ENCODE results near the gene ADARB2. TPM values are rescaled to one million over a fixed set of nuclear protein-coding genes. Genes with fewer than 3 reads are reported as not detected.
A peak's percentile ranks its signal among the peaks of the same experiment; 100 is the strongest.

ADARB2 gene
- total and polyA plus RNA-seq, 10 of the 15 experiments (the other 5 are each of a cell fraction or from before 2014, with no cell fraction given), result 0.02 to 4.1 (median 0.76) TPM

DNA sequence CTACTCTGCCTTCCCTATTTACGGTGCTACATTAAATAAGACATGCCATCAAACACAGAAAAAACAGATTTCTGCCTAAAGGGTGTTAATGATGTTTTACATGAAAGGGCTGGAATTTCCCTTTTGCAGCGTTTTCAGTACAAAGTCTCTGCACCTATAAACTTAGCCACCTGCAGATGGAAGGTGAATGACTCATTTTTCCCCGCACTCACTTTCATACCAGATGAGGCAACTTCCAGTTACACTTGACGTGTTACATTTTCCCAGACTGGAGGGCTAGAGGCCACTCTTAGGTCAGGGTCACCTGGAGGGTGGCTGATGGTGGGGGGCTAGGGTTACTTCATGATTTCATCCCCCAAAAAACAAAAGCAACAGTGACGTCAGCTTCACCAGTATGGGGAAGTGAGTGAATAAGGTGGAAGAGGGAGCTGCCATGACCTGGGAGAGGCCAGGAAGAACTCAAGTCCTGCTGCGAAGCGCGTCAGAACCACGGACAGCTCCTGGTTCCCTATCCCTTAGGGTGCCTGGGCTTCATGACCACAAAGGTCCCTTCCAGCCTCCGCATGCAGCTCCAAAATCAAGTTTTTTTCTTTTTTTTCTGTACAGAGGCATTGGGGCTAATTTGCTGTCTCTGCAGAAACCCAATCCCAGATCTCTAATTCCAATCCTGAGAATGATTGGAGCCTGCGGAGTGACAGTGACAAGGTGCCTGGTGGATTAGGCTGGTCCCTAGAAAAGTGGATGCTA lies 94.0 kb downstream of the ADARB2 start (continued):
- TF ChIP-seq, protein P1, sequence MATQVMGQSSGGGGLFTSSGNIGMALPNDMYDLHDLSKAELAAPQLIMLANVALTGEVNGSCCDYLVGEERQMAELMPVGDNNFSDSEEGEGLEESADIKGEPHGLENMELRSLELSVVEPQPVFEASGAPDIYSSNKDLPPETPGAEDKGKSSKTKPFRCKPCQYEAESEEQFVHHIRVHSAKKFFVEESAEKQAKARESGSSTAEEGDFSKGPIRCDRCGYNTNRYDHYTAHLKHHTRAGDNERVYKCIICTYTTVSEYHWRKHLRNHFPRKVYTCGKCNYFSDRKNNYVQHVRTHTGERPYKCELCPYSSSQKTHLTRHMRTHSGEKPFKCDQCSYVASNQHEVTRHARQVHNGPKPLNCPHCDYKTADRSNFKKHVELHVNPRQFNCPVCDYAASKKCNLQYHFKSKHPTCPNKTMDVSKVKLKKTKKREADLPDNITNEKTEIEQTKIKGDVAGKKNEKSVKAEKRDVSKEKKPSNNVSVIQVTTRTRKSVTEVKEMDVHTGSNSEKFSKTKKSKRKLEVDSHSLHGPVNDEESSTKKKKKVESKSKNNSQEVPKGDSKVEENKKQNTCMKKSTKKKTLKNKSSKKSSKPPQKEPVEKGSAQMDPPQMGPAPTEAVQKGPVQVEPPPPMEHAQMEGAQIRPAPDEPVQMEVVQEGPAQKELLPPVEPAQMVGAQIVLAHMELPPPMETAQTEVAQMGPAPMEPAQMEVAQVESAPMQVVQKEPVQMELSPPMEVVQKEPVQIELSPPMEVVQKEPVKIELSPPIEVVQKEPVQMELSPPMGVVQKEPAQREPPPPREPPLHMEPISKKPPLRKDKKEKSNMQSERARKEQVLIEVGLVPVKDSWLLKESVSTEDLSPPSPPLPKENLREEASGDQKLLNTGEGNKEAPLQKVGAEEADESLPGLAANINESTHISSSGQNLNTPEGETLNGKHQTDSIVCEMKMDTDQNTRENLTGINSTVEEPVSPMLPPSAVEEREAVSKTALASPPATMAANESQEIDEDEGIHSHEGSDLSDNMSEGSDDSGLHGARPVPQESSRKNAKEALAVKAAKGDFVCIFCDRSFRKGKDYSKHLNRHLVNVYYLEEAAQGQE (IDR thresholded peaks at IDR 0.05; ENCODE audit: low read depth, low read length), result peak; percentile 97
- TF ChIP-seq, protein P2, sequence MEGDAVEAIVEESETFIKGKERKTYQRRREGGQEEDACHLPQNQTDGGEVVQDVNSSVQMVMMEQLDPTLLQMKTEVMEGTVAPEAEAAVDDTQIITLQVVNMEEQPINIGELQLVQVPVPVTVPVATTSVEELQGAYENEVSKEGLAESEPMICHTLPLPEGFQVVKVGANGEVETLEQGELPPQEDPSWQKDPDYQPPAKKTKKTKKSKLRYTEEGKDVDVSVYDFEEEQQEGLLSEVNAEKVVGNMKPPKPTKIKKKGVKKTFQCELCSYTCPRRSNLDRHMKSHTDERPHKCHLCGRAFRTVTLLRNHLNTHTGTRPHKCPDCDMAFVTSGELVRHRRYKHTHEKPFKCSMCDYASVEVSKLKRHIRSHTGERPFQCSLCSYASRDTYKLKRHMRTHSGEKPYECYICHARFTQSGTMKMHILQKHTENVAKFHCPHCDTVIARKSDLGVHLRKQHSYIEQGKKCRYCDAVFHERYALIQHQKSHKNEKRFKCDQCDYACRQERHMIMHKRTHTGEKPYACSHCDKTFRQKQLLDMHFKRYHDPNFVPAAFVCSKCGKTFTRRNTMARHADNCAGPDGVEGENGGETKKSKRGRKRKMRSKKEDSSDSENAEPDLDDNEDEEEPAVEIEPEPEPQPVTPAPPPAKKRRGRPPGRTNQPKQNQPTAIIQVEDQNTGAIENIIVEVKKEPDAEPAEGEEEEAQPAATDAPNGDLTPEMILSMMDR (IDR thresholded peaks at IDR 0.05 in 2 of 3, conservative IDR thresholded peaks at IDR 0.05 in 1 of 3; ENCODE audit: control insufficient read depth in 2 of 3, extremely low read depth in 1 of 3, insufficient read depth in 1 of 3, low read depth in 3 of 3, low read length in 3 of 3), result no peak
- TF ChIP-seq HDAC6 (IDR thresholded peaks at IDR 0.05; ENCODE audit: unreplicated experiment), result no peak
- TF ChIP-seq, protein P3, sequence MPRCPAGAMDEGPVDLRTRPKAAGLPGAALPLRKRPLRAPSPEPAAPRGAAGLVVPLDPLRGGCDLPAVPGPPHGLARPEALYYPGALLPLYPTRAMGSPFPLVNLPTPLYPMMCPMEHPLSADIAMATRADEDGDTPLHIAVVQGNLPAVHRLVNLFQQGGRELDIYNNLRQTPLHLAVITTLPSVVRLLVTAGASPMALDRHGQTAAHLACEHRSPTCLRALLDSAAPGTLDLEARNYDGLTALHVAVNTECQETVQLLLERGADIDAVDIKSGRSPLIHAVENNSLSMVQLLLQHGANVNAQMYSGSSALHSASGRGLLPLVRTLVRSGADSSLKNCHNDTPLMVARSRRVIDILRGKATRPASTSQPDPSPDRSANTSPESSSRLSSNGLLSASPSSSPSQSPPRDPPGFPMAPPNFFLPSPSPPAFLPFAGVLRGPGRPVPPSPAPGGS (IDR thresholded peaks at IDR 0.05; ENCODE audit: borderline replicate concordance, insufficient read depth, low read depth, low read length, poor library complexity, severe bottlenecking), result peak; percentile 74
- no peak for TF ChIP-seq RB1 (IDR thresholded peaks at IDR 0.05; ENCODE audit: borderline replicate concordance)
- TF ChIP-seq, protein P4, sequence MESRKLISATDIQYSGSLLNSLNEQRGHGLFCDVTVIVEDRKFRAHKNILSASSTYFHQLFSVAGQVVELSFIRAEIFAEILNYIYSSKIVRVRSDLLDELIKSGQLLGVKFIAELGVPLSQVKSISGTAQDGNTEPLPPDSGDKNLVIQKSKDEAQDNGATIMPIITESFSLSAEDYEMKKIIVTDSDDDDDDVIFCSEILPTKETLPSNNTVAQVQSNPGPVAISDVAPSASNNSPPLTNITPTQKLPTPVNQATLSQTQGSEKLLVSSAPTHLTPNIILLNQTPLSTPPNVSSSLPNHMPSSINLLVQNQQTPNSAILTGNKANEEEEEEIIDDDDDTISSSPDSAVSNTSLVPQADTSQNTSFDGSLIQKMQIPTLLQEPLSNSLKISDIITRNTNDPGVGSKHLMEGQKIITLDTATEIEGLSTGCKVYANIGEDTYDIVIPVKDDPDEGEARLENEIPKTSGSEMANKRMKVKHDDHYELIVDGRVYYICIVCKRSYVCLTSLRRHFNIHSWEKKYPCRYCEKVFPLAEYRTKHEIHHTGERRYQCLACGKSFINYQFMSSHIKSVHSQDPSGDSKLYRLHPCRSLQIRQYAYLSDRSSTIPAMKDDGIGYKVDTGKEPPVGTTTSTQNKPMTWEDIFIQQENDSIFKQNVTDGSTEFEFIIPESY (IDR thresholded peaks at IDR 0.05), result no peak
- no peak for TF ChIP-seq ZSCAN29 (IDR thresholded peaks at IDR 0.05)
- TF ChIP-seq SMAD1 (IDR thresholded peaks at IDR 0.05; ENCODE audit: low read depth, partially characterized antibody), result no peak
- TF ChIP-seq HDAC2 (IDR thresholded peaks at IDR 0.05), result no peak
- no peak for TF ChIP-seq CBX3 (IDR thresholded peaks at IDR 0.05; ENCODE audit: borderline replicate concordance, low read depth)
- peak; percentile 85 for TF ChIP-seq CREM (IDR thresholded peaks at IDR 0.05; ENCODE audit: low read depth)
- TF ChIP-seq, protein P5, sequence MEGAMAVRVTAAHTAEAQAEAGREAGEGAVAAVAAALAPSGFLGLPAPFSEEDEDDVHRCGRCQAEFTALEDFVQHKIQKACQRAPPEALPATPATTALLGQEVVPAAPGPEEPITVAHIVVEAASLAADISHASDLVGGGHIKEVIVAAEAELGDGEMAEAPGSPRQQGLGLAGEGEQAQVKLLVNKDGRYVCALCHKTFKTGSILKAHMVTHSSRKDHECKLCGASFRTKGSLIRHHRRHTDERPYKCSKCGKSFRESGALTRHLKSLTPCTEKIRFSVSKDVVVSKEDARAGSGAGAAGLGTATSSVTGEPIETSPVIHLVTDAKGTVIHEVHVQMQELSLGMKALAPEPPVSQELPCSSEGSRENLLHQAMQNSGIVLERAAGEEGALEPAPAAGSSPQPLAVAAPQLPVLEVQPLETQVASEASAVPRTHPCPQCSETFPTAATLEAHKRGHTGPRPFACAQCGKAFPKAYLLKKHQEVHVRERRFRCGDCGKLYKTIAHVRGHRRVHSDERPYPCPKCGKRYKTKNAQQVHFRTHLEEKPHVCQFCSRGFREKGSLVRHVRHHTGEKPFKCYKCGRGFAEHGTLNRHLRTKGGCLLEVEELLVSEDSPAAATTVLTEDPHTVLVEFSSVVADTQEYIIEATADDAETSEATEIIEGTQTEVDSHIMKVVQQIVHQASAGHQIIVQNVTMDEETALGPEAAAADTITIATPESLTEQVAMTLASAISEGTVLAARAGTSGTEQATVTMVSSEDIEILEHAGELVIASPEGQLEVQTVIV (IDR thresholded peaks at IDR 0.05; ENCODE audit: borderline replicate concordance, partially characterized antibody), result peak; percentile 47
- TF ChIP-seq EGR1 (IDR thresholded peaks at IDR 0.05; ENCODE audit: borderline replicate concordance in 1 of 2, low read depth in 2 of 2, low read length in 2 of 2), result no peak

All from GM12878 (cell line).